HL-60 (cell line): ENCODE results near the gene HNRNPUL1.

Experiments
- DNase-seq, 2 experiments: peaks; one replicate each; pipeline ENCODE4 v3.0.0-alpha.2; 2010 to 2020; ENCODE audit warnings: low read depth in 1 of 2, low spot score in 1 of 2
- H3K27ac ChIP-seq: fragments of 250-450 bp; sonication (Bioruptor Pico); replicated peaks from 2 replicates; pipeline ENCODE4 v1.5.1; 2020; ENCODE audit warnings: mild to moderate bottlenecking, moderate library complexity
- H3K27me3 ChIP-seq: fragments of 250-450 bp; sonication (Bioruptor Pico); 2 replicates; pipeline ENCODE4 v1.5.1; 2021; ENCODE audit warnings: mild to moderate bottlenecking, moderate library complexity; ENCODE audit not compliant: insufficient read depth, poor library complexity, severe bottlenecking
- H3K4me3 ChIP-seq: replicated peaks from 2 replicates; pipeline ENCODE4 v1.5.1; 2011; ENCODE audit warnings: mild to moderate bottlenecking, control low read depth, low read length; ENCODE audit not compliant: insufficient read depth
- GABPA ChIP-seq: IDR thresholded peaks from 2 replicates; pipeline ENCODE4 v1.6.1; 2012; ENCODE audit warnings: low read depth
- POLR2AphosphoS5 ChIP-seq: IDR thresholded peaks from 2 replicates; pipeline ENCODE4 v1.6.1; 2012; ENCODE audit warnings: low read depth
- SPI1 ChIP-seq: IDR thresholded peaks from 2 replicates; pipeline ENCODE4 v1.6.1; 2012; ENCODE audit warnings: low read depth, mild to moderate bottlenecking, borderline replicate concordance
- TF ChIP-seq, protein P1 (sequence below): IDR thresholded peaks from 2 replicates; pipeline ENCODE4 v1.6.1; 2012; ENCODE audit warnings: low read depth; ENCODE audit not compliant: insufficient replicate concordance
- TF ChIP-seq, protein P2 (sequence below): IDR thresholded peaks from one replicate; pipeline ENCODE4 v1.5.1; 2011; ENCODE audit warnings: low read length, control low read depth, inconsistent platforms; ENCODE audit not compliant: insufficient read depth

The HNRNPUL1 gene

DNA sequence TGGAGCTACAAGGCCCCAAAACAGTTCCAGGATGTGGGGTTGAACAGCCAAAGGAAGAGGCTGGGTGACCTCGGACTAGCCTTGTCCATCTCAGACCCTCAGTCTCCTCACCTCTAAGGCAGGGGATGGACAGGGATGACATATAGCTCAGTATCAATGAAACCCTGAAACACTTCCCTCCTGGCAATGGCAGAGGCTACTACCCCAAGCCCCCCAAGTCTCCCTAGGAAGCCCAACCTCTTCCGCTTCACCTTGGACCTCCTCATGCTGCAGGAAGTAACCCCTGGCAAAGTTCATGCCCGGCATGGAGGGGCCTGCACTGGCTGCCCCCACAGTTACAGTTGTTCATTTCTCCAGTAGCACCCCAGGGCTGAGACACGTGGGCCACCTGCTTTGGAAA, 56.4 kb downstream of the HNRNPUL1 start:
- H3K27ac ChIP-seq = no peak overlapping the region
- DNase-seq = no peak
- TF ChIP-seq SPI1 (no peak), GABPA (no peak), POLR2AphosphoS5 (no peak)
- TF ChIP-seq, protein P1, sequence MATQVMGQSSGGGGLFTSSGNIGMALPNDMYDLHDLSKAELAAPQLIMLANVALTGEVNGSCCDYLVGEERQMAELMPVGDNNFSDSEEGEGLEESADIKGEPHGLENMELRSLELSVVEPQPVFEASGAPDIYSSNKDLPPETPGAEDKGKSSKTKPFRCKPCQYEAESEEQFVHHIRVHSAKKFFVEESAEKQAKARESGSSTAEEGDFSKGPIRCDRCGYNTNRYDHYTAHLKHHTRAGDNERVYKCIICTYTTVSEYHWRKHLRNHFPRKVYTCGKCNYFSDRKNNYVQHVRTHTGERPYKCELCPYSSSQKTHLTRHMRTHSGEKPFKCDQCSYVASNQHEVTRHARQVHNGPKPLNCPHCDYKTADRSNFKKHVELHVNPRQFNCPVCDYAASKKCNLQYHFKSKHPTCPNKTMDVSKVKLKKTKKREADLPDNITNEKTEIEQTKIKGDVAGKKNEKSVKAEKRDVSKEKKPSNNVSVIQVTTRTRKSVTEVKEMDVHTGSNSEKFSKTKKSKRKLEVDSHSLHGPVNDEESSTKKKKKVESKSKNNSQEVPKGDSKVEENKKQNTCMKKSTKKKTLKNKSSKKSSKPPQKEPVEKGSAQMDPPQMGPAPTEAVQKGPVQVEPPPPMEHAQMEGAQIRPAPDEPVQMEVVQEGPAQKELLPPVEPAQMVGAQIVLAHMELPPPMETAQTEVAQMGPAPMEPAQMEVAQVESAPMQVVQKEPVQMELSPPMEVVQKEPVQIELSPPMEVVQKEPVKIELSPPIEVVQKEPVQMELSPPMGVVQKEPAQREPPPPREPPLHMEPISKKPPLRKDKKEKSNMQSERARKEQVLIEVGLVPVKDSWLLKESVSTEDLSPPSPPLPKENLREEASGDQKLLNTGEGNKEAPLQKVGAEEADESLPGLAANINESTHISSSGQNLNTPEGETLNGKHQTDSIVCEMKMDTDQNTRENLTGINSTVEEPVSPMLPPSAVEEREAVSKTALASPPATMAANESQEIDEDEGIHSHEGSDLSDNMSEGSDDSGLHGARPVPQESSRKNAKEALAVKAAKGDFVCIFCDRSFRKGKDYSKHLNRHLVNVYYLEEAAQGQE = no peak
- TF ChIP-seq, protein P2, sequence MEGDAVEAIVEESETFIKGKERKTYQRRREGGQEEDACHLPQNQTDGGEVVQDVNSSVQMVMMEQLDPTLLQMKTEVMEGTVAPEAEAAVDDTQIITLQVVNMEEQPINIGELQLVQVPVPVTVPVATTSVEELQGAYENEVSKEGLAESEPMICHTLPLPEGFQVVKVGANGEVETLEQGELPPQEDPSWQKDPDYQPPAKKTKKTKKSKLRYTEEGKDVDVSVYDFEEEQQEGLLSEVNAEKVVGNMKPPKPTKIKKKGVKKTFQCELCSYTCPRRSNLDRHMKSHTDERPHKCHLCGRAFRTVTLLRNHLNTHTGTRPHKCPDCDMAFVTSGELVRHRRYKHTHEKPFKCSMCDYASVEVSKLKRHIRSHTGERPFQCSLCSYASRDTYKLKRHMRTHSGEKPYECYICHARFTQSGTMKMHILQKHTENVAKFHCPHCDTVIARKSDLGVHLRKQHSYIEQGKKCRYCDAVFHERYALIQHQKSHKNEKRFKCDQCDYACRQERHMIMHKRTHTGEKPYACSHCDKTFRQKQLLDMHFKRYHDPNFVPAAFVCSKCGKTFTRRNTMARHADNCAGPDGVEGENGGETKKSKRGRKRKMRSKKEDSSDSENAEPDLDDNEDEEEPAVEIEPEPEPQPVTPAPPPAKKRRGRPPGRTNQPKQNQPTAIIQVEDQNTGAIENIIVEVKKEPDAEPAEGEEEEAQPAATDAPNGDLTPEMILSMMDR = no peak

DNA sequence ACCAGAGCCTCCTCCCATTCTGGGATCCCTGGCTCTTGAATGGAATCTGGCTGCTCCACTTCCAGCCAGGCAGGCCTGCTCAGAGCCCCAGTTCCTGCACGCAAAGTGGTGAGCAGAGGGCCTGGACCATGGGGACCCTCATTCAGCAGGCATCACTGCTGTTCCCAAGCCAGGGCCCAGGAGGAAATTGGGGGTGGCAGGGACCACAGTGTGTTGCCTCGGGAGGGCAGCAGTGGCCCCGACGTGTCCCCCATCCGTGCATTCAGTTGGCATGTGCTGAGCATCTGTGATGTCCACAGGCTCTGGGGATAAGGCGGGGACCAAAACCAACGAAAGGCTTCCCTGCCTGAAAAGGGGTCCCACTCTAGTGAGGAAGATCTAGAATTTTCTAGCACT, 57.0 kb downstream of the HNRNPUL1 start:
- Histone ChIP-seq H3K4me3 (no peak overlapping the region), H3K27ac (no peak overlapping the region), H3K27me3 (no peaks in the 10 kb centered on the region)
- DNase-seq = no peak
- TF ChIP-seq, protein P1 = no peak
- TF ChIP-seq POLR2AphosphoS5 = 0 out of 2 replicates have a peak, but pooled peaks have one; percentile 0
- no peak for TF ChIP-seq GABPA

More for the DNA sequence above, 56.4 kb downstream of the HNRNPUL1 start:
- Histone ChIP-seq H3K27me3 (no peaks in the 10 kb centered on the region), H3K4me3 (no peak overlapping the region)

- TF ChIP-seq SPI1 = no peak
- TF ChIP-seq POLR2AphosphoS5 = no peak; the same call in 1 of the 2 replicates
- no peak for TF ChIP-seq GABPA
- TF ChIP-seq, protein P1 = no peak
- TF ChIP-seq, protein P2 = peak; percentile 35
- no peaks in the 10 kb centered on the region for H3K27me3 ChIP-seq
- no peak overlapping the region for H3K27ac ChIP-seq
- H3K4me3 ChIP-seq = no peak overlapping the region
- DNase-seq = no peak
These were observed 57.6 kb downstream of the HNRNPUL1 start for GRCh38 chr19:41321600-41322270.
